Measurements from ENCODE around the gene DHX40.

DNA sequence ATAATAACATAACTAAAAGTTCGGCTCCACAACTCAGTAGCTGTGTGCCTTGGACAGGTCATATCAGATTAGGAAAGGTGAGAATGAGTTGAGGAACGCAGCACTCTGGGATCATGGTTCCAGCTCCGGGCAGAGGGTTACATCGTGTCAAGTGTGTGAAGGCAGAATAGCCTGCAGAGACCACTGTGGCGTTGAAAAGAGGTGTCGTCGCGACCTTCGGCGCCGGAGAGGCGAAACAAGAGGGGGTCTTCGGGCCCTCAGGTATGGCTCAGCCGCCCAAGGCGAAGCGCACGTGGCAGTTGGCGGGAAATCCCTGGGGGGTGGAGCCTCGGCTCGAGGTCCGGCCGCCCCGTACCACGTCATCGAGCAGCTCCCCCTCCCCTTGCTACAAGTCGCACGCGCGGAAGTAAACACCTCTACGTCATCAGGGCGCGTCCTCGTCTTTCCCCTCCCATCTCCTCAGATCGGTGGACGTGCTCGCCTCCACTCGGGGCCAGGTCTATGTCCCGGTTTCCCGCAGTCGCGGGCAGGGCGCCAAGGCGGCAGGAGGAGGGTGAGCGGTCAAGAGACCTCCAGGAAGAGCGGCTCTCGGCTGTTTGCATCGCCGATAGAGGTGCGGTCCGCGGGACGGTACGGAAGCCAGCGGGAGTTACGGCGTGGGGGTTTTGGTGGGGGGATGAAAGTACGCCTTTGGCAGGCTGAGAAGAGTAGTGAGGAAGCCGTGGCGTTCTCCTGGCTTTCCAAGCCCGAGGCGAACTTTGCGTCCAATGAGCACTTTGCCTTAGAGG, at the start of gene DHX40:
- TF ChIP-seq, protein P1, sequence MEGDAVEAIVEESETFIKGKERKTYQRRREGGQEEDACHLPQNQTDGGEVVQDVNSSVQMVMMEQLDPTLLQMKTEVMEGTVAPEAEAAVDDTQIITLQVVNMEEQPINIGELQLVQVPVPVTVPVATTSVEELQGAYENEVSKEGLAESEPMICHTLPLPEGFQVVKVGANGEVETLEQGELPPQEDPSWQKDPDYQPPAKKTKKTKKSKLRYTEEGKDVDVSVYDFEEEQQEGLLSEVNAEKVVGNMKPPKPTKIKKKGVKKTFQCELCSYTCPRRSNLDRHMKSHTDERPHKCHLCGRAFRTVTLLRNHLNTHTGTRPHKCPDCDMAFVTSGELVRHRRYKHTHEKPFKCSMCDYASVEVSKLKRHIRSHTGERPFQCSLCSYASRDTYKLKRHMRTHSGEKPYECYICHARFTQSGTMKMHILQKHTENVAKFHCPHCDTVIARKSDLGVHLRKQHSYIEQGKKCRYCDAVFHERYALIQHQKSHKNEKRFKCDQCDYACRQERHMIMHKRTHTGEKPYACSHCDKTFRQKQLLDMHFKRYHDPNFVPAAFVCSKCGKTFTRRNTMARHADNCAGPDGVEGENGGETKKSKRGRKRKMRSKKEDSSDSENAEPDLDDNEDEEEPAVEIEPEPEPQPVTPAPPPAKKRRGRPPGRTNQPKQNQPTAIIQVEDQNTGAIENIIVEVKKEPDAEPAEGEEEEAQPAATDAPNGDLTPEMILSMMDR (conservative IDR thresholded peaks at IDR 0.05; ENCODE audit: low read length), result no peak
- no peak for TF ChIP-seq EZH2phosphoT487 (IDR thresholded peaks at IDR 0.05; ENCODE audit: borderline replicate concordance, low read depth, low read length)

Measured in OCI-LY7 (cell line).